ENCODE results near the gene PRKAR2B.

Gene PRKAR2B

DNA sequence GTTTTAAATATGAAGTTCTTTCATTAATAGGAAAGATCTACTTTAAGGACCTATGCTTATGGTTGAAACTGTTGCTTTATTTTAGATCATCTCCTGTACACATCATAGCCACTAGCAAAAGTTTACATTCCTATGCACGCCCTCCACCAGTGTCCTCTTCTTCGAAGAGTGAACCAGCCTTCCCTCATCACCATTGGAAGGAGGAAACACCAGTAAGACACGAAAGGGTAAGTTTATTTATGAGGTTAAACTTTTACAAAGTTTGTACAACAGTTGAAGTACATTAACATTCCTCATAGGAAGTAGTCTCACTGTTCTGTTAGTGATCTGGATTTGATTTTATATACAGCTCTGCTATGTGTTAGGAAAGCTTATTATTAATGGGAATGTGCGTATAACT, 141.2 kb downstream of the PRKAR2B start:
- no peak for DNase-seq (ENCODE audit: low read depth)

DNA sequence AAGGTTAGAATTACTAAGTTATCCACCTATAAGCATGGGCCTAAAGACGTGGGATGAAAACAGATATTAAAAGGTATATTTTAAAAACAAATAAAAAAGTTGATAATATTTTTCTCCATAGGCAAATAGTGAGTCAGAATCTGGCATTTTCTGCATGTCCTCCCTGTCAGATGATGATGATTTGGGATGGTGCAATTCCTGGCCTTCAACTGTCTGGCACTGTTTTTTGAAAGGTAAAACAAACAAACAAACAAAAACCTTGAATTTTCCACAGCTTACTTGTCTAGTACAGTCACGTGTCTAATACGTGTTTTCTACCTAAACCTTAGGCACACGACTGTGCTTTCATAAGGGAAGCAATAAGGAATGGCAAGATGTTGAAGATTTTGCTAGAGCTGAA, 141.7 kb downstream of the PRKAR2B start:
- DNase-seq (ENCODE audit: low read depth): no peak

DNA sequence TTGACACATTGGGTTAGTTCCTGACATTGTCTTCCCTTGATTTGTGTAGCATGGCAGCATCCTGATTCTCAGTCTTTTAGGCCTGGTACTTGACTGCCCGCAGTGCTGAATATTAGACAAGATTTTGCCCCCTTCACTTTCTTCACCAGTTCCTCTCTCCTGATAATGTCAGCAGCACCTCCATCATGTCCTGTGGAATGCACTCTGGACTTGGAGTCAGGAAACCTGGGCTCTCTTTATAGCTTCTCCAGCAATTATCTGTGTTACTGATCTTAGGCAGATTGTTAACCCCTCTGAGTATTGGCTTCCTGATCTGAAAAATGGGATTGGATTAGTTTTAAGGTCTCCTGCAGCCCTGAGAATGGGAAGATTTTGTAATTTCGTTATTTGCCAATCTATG, 143.3 kb downstream of the PRKAR2B start:
- no peak for DNase-seq (ENCODE audit: low read depth)

DNA sequence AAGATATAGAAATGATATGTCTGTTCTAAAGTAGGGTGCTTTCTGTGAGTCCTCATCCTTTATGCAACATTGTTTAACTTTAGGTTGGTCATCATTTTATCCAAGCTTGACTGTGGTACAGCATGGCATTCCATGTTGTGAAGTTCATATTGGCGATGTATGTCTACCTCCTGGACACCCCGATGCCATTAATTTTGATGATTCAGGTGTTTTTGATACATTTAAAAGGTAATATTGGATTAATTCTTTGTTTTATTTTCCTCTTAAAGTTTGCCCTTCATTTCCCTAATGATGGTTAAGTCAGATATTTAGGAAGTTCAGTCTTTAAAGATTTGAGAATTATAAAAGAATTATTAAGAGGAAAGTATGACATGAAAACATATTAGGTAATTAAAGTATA, 145.6 kb downstream of the PRKAR2B start:
- no peak for DNase-seq (ENCODE audit: low read depth)

DNA sequence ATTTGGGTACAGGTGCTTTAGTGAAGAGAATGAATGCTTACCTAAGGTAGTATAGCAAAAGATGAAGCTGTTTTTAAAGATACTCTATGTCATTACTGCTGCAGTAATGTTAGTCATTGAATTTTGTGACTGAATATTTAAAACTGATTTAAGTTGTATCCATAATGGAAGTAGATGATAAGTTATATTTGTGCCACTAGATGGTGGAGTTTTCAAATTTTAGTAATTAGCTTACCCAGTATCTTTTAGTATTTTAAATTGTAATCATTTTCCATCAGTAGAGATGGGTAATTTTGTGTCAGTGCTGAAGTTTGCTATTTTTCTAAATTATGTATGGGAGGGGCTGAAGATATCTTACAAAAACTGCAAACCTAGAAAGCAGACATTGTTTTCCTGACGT, 149.5 kb downstream of the PRKAR2B start:
- DNase-seq (ENCODE audit: low read depth): no peak

DNA sequence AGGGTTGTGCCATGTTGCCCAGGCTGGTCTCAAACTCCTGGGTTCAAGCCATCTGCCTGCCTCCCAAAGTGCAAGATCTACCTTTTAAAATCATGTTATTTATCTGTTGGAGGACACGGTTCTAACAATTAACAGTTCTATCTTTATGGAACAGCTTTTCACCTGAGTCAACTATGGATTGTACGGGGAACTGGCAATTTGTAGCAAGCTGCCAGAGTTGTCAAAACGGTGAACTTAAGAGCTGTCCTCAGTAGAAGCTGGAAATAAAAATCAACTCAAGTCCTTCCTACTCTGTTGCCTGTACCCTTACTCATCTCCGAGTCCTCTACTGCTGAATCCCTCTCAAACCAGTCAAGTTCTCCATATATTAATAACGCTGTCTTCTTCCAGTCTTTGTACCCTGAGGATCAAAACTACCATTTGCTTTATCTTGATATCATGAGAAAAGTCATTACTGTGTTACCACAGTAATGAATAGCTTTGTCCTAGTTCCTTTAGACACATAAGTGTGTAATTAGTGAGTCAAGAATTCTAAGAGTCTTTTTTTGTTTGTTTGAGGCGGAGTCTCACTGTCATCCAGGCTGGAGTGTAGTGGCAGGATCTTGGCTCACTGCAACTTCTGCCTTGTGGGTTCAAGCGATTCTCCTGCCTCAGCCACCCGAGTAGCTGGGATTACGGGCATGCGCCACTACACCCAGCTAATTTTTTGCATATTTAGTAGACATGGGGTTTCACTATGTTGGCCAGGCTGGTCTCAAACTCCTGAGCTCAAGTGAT, 152.5 kb downstream of the PRKAR2B start:
- DNase-seq (ENCODE audit: low read depth): no peak

DNA sequence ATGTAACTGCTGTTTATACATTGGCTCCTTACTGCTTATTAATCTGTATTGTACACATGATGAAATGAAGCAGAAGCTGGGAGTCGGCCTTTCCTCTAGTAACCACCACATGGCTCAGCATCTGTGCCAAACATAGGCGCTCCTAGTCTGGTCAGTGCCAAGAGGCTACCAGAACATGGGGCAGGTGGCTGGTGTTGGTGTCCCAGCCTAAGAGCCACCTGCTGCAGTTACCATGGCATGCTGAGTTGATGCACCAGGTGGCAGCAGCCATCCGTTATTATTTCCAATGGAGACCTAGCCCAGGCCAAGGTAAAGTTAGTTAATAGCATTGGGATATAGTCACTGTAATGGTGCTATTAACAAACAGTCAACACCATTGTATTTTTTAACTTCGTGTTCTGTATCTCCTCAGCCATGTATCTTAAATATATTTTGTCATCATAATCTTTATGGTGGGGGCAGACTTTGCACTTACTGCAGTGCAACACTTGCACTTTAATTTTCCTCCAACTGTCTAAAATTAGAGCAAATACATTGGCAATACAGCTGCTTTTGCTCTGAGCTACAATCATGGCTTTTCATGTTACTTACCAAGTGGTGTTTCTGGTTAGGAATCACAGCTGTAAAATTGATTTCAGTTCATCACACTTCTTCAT, 157.4 kb downstream of the PRKAR2B start:
- no peak for DNase-seq (ENCODE audit: low read depth)

DNA sequence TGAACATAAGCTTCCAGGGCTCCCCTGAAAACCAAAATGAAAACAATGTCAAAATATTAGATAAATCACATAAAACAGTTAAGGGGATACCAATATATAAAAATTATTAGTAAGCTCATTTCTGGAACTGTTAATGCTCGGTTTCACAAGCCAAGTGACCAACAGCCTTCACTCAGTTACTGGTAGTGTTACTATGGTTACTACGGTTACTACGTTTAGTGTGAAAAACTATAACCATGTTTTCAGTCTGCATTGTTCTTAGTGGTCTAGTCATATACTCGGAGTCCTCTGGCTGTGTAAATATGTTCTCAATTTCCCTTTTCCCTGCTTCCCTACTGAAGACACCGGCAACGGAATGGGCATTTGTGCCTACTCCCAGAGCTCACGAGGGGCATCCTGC, 159.1 kb downstream of the PRKAR2B start:
- no peak for DNase-seq (ENCODE audit: low read depth)

DNA sequence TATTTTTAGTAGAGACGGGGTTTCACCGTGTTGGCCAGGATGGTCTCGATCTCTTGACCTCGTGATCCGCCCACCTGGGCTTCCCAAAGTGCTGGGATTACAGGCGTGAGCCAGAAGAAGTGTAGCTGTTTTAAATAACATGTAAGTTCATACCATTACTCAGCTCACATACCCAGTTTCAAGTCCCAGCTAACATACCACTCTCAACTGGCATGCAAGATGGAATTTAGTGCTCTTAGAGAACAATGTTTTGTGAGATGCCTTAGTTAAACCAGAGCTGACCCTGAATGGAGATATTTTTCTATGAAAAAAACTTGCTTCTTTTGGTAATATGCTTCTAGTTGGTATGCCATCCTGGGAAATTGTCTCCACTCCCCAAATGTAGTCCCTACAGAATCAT, 161.6 kb downstream of the PRKAR2B start:
- no peak for DNase-seq (ENCODE audit: low read depth)

DNA sequence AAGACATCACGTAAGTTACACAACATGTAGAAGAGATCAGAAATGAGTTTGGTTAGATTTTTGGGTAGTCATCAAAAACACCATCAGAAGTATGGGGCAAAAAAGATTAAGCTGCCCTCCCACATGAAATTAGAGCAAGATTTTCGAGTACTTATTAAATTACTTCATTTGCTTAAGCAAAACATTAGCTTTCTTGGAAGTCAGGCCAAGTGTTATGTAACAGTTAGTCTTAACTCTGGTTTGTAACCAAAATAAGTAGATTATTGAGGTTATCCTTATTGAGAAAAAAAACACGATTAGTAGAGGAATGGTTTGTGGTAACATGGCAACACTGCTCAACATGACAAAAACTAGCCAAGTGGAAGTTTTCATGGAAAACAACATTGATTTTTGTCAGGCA, 162.2 kb downstream of the PRKAR2B start:
- DNase-seq (ENCODE audit: low read depth): no peak

DNA sequence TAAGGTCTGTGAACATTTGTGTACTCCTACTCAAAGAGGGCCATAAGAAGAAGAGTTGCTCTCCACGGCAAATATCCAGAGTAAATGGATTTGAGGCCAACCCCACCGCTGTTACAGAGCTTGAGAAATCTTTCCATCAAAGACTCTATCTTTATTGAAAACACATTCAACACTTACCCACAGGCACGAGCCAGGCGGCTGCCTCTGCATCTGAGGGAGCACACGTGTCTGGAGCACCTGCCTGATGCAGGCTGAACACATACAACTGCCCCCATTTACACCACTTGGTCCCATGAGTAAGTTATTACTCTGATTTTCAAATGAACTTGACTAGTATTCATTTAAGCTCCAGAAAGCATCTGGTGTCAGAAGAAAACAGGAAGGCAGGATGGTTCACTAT, 163.0 kb downstream of the PRKAR2B start:
- DNase-seq (ENCODE audit: low read depth): no peak

DNA sequence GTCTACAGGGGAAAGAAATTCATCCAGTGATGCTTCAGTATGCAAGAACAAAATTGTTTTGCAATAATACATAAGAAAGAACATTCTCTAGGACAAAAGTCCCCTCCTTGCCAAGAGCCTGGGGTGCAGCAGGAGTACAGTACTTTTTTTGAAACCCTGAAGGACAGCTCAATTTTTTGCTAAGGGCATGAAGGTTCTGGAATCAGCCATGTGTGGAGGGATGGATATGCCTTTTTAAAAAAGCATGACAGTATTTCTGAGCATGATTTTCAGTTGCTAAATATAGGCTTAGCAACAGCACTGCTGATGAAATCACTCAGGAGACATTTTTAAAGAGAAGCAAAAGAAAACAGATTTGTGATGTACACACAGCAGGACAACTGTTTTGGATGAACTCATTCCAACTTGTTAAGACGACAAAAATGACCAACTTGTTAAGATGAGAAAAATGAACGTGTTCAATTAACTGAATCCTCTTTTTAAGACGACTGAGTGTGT, 163.6 kb downstream of the PRKAR2B start:
- no peak for DNase-seq (ENCODE audit: low read depth)

DNA sequence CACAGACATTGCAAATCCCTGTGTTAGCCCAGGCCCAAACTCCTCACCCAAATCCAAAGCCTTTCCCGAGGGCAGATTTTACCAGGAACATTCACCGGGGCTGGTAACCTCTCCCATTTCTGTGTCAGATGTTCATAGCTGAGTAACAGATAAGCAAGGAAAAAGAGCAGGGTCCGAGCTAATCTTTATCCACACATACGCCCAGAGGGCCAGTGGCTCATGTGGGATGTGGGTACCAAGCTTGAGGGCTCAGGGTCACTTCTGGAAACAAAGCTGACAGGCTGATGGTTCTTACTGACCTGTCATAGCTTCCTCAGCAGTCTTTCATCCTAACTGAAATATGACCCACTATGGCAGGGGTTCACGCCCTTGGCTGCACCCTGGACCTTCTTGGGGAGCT, 164.1 kb downstream of the PRKAR2B start:
- DNase-seq (ENCODE audit: low read depth): no peak

DNA sequence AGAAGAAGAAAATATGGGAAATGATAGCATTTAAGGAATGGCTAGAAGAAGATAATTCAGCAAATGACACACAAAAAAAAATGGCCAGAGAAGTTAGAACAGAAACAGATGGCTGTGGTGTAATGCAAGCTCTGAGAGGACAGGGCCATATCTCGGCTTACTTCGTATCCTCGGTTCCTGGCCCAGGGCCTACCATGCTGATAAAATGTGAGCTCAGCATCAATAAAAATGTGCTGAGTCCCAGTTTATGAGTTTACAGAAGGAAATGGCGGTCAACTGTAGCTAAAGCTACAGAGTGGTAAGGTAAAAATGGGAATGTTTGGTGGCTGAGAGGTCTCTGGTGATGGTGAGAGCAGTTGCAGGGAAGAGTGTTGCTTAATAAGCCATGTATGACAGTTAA, 165.1 kb downstream of the PRKAR2B start:
- no peak for DNase-seq (ENCODE audit: low read depth)

DNA sequence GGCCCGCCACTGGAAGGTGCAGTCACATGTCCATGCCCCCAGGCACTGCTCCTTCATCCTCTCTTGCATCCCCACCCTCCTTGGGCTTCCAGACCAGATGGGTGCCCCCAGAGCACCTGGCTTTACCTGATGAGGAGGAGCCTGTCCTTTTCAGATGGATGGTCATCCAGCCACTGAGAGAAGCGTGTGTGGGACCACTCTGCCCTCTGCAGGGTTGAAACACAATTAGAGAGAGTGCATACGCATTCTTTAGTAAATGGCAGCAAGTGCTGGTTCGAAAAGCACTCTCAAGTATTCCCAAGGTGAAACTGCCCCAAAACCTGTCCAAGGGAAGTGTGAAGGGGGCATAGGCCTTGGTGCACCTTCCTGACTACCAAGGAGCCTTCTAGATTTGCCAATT, 165.9 kb downstream of the PRKAR2B start:
- no peak for DNase-seq (ENCODE audit: low read depth)

Measured in CMK (cell line).